HepG2 (cell line): Measurements from ENCODE around the gene TMEM267. TPM values are rescaled to one million over a fixed set of nuclear protein-coding genes. Genes with fewer than 3 reads are reported as not detected.

Experiments used
- CEBPB ChIP-seq: IDR thresholded peaks from 2 replicates; pipeline ENCODE4 v1.6.1; 2011; ENCODE audit warnings: low read depth, low read length, improper control_type of control experiment, borderline replicate concordance
- FOXO4 ChIP-seq: sonication (generic); formaldehyde crosslinking; conservative IDR thresholded peaks from 2 replicates; pipeline ENCODE4 v1.8.1; 2023; ENCODE audit warnings: missing genetic modification reagents
- IKZF5 ChIP-seq: IDR thresholded peaks from 2 replicates; pipeline ENCODE4 v1.6.1; 2018; ENCODE audit warnings: missing genetic modification reagents, mild to moderate bottlenecking, missing compliant biosample characterization
- KAT7 ChIP-seq: IDR thresholded peaks from 2 replicates; pipeline ENCODE4 v1.6.1; 2018; ENCODE audit warnings: borderline replicate concordance, missing compliant biosample characterization
- MIXL1 ChIP-seq: IDR thresholded peaks from 2 replicates; pipeline ENCODE4 v1.6.1; 2016
- PRDM15 ChIP-seq: sonication (generic); formaldehyde crosslinking; IDR thresholded peaks from 2 replicates; pipeline ENCODE4 v1.4.0; 2020; ENCODE audit warnings: missing genetic modification reagents
- SALL1 ChIP-seq: sonication (generic); formaldehyde crosslinking; IDR thresholded peaks from 2 replicates; pipeline ENCODE4 v1.8.0; 2022; ENCODE audit warnings: mild to moderate bottlenecking, missing genetic modification reagents
- THAP9 ChIP-seq: sonication (generic); formaldehyde crosslinking; IDR thresholded peaks from 2 replicates; pipeline ENCODE4; 2020; ENCODE audit warnings: missing genetic modification reagents, mild to moderate bottlenecking, borderline replicate concordance
- ZBTB3 ChIP-seq: sonication (generic); formaldehyde crosslinking; IDR thresholded peaks from 2 replicates; pipeline ENCODE4 v1.4.0; 2020; ENCODE audit warnings: low read depth, mild to moderate bottlenecking, moderate library complexity, missing genetic modification reagents, borderline replicate concordance
- ZNF24 ChIP-seq: fragments of 450-650 bp; IDR thresholded peaks from 2 replicates; pipeline ENCODE4 v1.6.1; 2017; ENCODE audit warnings: antibody characterized with exemption, mild to moderate bottlenecking
- ZNF468 ChIP-seq: sonication (generic); formaldehyde crosslinking; IDR thresholded peaks from 2 replicates; pipeline ENCODE4 v1.8.0; 2022; ENCODE audit warnings: mild to moderate bottlenecking, moderate library complexity, missing genetic modification reagents
- ZNF569 ChIP-seq: sonication (generic); formaldehyde crosslinking; IDR thresholded peaks from 2 replicates; pipeline ENCODE4 v1.5.0; 2020; ENCODE audit warnings: mild to moderate bottlenecking, missing genetic modification reagents, moderate library complexity, borderline replicate concordance
- ZNF574 ChIP-seq: sonication (generic); formaldehyde crosslinking; IDR thresholded peaks from 2 replicates; pipeline ENCODE4 v1.4.0; 2020; ENCODE audit warnings: missing genetic modification reagents
- ZNF616 ChIP-seq: sonication (generic); formaldehyde crosslinking; IDR thresholded peaks from 2 replicates; pipeline ENCODE4 v1.5.0; 2020; ENCODE audit warnings: low read depth, mild to moderate bottlenecking, missing genetic modification reagents
- ZNF672 ChIP-seq: sonication (generic); formaldehyde crosslinking; IDR thresholded peaks from 2 replicates; pipeline ENCODE4 v1.8.1; 2022; ENCODE audit warnings: missing genetic modification reagents
- ZNF784 ChIP-seq: sonication (generic); formaldehyde crosslinking; IDR thresholded peaks from 2 replicates; pipeline ENCODE4 v1.5.1; 2020; ENCODE audit warnings: missing genetic modification reagents, mild to moderate bottlenecking, borderline replicate concordance
- ZNF841 ChIP-seq: sonication (generic); formaldehyde crosslinking; IDR thresholded peaks from 2 replicates; pipeline ENCODE4 v1.8.1; 2023; ENCODE audit warnings: missing genetic modification reagents, borderline replicate concordance
- polyA plus RNA-seq, 8 experiments: library from polyadenylated mRNA; depleted of rRNA in 3 of 8; stranded (reverse) in 7 of 8; unstranded in 1 of 8; fragments of >200 nt; fragmentation: Illumina TruSeq in 4 of 8; extraction: Trizol in 4 of 8; gene quantifications; 2 replicates each; pipeline versions ENCODE4 v1.2.1 to v1.2.3, GENCODE V29; 2011 to 2016; ENCODE audit warnings: low read depth in 4 of 8, missing spikeins in 1 of 8, mixed read lengths in 1 of 8; ENCODE audit not compliant: insufficient read depth in 1 of 8
- total RNA-seq, 5 experiments: library from RNA; depleted of rRNA; stranded (reverse); fragments of >200 nt; fragmentation: Illumina TruSeq; extraction: Trizol; gene quantifications; 2 replicates each; pipeline ENCODE4 v1.2.3, GENCODE V29; 2016; ENCODE audit warnings: low read depth in 1 of 5

TMEM267 gene
- total and polyA plus RNA-seq, 2 of the 13 experiments (the other 11 are each of a cell fraction or from before 2014, with no cell fraction given): 8.9 to 12.6 TPM

GRCh38 chr5:43401827-43402226 lies 81.8 kb downstream of the TMEM267 start (continued):
- TF ChIP-seq IKZF5 (CRISPR knock-in tag): no peak
- TF ChIP-seq ZNF468 (CRISPR knock-in tag): no peak
- no peak for TF ChIP-seq ZNF784 (CRISPR knock-in tag)
- no peak; the same call in 1 of the 2 replicates for TF ChIP-seq MIXL1 (CRISPR knock-in tag)
- TF ChIP-seq SALL1 (CRISPR knock-in tag): peak; percentile 39; the same call in 1 of the 2 replicates
- TF ChIP-seq ZNF616 (CRISPR knock-in tag): no peak
- TF ChIP-seq ZNF569 (CRISPR knock-in tag): no peak
- TF ChIP-seq CEBPB: no peak
- no peak for TF ChIP-seq FOXO4
- TF ChIP-seq ZNF574: peak; percentile 54; the same call in 1 of the 2 replicates
- no peak for TF ChIP-seq ZNF672 (CRISPR knock-in tag)
- no peak for TF ChIP-seq ZNF24
- TF ChIP-seq ZNF841 (CRISPR knock-in tag): no peak
- TF ChIP-seq THAP9 (CRISPR knock-in tag): no peak
- TF ChIP-seq KAT7 (CRISPR knock-in tag): no peak
- no peak for TF ChIP-seq PRDM15 (CRISPR knock-in tag)
- no peak for TF ChIP-seq ZBTB3
